ENCODE data around the gene RIC8B.

Gene RIC8B

GRCh38 chr12:106870116-106870515 is 95.6 kb downstream of the RIC8B start:
- DNase-seq: no peak

GRCh38 chr12:106871477-106871876 is 97.0 kb downstream of the RIC8B start:
- no peak for DNase-seq

GRCh38 chr12:106873983-106874382 is 99.5 kb downstream of the RIC8B start:
- no peak for DNase-seq

DNA sequence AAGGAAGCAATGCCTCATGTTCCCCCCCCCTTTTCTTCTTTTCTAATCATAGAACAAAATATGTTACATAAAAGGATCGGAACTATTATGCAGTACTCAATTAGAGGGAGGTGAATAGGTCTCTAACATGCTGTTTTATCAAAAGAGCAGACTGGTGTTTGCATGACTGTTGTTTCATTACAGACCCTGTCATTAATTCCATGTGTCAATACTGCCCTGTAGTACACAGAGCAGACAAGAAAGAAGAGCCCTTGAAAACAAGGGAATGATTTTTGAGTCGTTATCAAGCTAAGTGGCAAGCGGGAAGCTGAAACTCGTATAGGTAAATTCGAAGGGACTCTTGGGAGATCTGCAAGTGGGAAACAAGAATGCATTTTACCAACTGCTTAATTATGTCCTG is 104.3 kb downstream of the RIC8B start:
- no peak for DNase-seq

- DNase-seq: no peak
These were observed 105.1 kb downstream of the RIC8B start for GRCh38 chr12:106879612-106880011.

DNA sequence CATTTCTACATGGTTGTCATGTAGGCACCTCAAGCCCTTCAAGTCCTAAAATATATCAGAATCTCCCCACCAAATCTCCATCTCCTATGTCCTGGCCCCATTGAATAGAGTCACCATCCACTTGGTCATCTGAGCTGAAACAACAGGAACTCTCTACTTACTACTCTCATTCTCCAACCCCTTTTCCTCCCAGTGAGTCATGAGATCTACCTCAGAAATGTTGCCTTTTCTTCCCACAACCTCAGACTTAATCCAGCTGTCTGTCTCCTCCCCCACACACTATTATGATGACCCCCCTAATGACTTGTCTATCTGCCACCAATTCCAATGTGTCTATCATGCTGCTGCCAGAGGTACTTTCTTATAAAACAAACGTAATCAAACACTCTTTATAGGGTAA is 108.9 kb downstream of the RIC8B start:
- no peak for DNase-seq

- no peak for DNase-seq
These were observed 110.5 kb downstream of the RIC8B start for GRCh38 chr12:106885026-106885425.

- DNase-seq: no peak
These were observed 111.2 kb downstream of the RIC8B start for GRCh38 chr12:106885541-106886249.

GRCh38 chr12:106886932-106887331 is 112.5 kb downstream of the RIC8B start:
- no peak for DNase-seq

DNA sequence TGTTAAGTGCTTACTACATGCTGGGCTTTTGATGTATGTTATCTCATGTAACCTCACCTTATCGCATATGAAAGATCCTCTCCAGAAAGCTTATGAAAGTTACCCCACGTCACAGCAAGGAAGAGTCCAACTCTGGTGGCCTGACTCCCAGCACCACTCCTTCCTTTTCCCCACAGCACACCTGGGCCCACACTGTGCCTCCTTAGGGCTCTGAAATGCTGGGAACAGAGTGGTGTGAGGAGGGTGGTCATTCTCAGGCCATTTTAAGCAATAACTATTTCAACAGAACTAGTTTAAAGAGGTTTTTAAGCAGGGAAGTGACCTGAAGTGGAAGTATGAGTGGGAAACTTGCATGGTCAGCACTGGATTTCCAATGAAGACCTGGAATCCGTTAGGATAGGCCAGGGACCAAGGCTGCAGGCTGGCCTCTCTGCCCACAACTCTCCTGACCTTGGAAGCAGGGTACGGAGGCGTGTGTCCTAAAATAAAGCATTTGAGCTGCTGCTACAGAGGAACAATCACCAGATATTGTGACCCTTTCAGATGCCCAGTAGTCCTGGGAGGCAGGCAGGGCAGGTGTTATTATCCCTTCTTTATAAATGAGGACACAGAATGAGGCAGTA is 114.0 kb downstream of the RIC8B start:
- DNase-seq: no peak

DNA sequence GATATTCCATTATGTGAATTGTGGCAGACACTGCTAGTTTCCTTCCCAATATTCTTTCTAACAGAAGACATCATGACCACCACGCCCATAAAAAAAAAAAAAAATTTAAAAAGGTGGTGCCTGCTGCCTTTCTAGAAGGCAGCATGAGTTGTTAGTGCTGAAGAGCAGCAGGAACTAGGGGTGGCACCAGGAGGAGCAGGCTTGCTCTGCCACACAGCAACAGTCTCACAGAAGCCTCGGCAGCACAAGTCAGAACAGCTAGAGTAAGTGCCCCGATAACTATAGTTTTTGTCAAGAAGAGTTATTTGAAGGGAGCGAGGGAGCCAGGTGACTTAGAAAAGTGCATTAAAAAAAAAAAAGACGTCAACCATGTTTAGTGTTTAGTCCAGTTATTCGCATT is 114.8 kb downstream of the RIC8B start:
- DNase-seq: no peak

- no peak for DNase-seq
These were observed 115.6 kb downstream of the RIC8B start for GRCh38 chr12:106889950-106890626.

- DNase-seq: no peak
These were observed 117.6 kb downstream of the RIC8B start for GRCh38 chr12:106892075-106892474.

DNA sequence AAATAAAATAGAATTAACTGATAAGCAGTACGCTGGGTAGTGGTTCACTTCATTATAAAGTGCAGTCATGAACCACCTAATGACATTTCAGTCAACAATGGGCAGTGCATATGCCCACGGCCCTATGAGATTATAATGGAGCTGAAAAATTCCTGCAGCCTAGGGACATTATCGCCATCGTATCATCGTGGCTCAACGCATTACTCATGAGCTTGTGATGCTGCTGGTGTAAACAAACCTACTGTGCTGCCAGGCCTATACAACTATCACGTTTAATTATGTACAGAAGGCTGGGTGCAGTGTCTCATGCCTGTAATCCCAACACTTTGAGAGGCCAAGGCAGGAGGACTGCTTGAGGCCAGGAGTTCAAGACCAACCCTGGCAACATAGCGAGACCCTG is 119.0 kb downstream of the RIC8B start:
- DNase-seq: no peak

DNA sequence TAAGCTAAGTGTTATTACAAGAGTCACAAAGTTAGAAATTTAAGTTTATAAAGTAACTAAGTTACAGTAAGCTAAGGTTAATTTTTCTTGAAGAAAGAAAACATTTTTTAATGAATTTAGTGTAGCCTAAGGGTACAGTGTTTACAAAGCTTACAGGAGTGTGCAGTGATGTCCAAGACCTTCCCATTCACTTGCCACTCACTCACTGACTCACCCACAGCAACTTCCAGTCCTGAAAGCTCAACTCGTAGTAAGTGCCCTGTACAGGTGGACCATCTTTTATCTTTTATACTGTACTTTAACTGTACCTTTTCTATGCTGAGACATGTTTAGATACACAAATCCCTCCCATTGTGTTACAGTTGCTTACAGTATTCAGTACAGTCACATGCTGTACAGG is 120.3 kb downstream of the RIC8B start:
- no peak for DNase-seq

DNA sequence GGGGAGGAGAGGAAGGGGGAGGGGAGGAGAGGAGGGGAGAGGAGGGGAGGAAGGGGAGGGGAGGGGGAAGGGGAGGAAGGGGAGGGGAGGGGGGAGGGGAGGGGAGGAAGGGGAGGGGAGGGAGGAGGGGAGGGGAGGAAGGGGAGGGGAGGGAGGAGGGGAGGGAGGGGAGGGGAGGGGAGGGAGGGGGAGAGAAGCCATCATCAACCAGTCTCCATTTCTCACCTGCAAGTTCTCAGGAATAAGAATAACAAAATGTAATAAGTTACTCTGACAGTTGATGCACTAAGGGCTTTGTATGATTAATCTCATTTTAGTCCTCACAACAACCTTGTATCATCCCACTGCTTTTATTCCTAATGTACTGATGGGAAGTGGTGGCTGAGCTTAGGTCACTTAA is 122.1 kb downstream of the RIC8B start:
- no peak for DNase-seq

DNA sequence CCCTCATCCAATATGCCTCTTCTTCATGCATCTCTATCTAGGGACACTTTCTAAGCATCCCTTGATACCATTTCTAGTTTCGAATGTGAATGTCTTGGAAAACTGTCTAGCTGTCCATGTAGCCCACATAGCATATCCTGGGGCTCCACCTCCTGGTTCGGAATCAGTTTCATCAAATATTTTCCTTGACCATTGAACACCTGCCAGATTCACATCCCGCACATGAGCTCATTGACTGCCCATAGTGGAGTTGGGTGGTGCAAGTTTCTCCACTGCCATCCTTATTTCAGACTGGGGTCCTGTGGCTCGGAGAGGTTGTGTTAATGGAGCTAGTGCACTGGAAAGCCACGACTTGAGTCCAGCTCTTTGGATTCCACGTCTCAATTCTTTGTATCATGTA is 122.6 kb downstream of the RIC8B start:
- DNase-seq: no peak

GRCh38 chr12:106897981-106898901 is 123.8 kb downstream of the RIC8B start:
- DNase-seq: no peak

- no peak for DNase-seq
These were observed 126.1 kb downstream of the RIC8B start for GRCh38 chr12:106900554-106900953.

DNA sequence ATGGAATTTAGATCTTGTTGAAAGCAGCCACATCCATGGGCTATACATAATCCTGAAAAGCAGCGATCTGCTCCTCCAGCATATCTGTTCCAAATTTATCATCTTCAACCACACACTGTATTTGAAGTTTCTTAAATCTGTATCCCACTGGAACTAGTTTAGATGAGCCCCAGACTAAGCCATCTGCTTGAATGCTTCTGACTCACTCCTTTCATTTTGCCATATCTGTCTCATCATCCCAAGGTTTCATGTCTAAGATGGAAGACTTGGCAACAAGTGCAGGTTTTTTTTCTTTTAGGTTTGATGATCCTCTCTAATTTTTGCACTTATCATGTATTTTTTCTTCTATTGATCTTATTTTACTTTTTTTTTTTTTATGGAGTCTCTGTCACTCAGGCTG is 126.8 kb downstream of the RIC8B start:
- DNase-seq: no peak

GRCh38 chr12:106902053-106902452 is 127.6 kb downstream of the RIC8B start:
- no peak for DNase-seq

DNA sequence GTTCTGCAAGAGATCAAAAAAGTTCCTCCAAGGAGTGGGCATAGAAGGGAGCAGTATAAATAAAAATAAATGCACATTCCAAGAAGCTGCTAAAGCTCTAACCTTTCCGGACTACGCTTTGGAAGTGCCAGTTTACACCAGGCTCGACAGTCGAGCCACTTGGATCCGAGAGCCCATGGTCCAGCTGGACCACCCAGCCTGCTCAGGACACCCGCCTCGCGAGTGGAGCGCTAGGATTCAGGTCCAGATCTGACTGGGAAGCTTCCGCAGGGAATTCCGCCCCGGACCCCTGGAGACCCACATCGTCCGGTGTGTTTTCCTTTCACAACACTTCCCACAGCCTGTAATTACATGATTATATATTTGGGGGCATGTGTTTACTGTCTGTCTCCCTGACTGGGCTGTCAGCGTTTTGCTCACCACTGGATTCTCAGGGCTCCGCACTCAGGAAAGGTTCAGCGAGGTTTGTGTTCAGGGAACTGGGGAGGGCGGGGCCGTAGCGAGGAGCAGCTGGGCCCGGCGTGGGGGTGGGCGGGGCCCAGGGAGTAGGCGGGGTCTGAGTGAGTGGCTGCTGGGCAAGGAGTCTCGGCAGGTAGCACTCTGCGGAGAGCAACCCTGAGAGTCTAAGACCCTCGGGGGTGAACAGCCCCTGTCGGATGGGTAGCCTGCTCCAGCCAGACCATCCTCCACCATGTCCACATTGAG is 128.9 kb downstream of the RIC8B start:
- DNase-seq: peak; percentile 74

- no peak for DNase-seq
These were observed 132.2 kb downstream of the RIC8B start for GRCh38 chr12:106906715-106907114.
